ENCODE results near the gene SSUH2.
A peak's percentile ranks its signal among the peaks of the same experiment; 100 is the strongest.

The SSUH2 gene

DNA sequence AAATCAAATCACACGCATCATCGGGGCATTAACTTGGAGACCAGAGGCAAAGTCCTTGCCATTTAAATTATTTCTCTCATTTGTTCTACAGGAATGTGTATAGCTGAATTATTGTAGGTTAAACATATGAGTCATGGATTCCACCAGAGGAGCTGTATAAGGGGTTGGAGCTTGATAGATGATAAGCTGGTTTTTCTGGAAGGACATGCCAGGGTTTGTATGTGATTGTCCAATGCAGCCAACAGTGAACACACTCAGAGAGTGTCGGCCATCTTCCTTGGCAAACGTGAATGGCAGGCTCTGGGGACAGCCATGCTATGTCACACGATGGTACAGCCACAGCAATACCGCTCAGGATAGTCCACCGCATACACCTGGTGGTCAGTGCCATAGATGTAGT lies 25.1 kb downstream of the SSUH2 start:
- intact Hi-C loops (cut with DNase I): no loop called here
- no peak for DNase-seq

DNA sequence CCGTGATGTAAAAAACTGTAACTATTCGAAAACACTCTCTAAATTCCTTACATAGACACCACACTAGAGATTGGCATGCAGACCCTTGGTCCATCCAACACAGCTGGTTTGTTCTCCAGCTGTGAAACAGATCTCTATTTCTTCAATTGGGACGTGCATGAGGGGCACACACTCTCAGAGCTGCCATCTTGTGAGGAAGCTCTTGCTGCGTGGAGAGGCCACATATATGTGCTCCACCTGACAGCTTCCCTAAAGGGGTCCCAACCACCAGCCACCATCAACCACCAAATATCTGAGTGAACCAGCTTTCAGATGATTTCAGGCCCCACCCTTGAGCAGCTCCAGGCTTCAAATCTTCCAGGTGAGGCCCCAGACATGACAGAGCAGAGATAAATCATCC lies 25.6 kb downstream of the SSUH2 start:
- DNase-seq: no peak
- intact Hi-C loops (cut with DNase I): no loop called here

DNA sequence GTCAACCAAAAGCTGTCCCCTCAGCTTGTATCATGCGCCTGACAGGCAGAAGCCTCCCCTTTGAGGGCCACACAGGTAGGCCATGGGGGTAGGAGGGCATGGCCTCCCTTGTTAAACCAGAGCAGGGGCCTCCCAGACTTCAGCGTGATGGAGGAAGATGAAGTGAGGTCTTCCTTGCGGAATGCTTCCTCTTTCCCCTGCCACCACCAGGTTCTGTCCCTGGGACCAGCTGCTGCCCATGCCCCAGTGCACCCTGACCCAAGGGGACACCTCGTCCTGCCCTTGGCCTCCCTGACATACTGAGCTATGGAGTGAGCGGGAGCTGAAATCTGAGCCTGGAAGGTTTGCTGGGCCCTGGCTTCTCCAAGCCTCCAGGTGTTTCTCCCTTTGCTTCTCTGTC lies 26.7 kb downstream of the SSUH2 start:
- intact Hi-C loops (cut with DNase I): no loop called here
- no peak for DNase-seq

DNA sequence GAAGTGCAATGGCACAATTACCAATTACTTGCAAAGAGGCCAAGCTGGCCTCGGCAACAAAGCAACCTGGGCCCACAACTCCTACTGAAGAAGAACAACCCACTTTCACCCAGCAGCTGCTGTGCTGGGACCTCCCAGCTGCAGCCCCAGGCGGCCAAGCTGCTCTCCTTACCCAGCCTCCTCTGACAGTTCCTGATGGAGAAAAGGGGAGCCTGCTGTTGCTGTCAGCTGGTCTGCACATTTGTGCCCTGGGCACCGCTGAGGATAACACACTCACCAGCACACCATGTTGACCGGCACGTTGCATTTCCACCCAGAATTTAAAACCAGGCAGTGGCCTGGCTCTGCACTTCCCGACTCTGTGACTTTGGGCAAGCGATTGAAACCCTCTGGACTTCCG lies 33.6 kb downstream of the SSUH2 start:
- intact Hi-C loops (cut with DNase I): no loop called here
- DNase-seq: no peak

DNA sequence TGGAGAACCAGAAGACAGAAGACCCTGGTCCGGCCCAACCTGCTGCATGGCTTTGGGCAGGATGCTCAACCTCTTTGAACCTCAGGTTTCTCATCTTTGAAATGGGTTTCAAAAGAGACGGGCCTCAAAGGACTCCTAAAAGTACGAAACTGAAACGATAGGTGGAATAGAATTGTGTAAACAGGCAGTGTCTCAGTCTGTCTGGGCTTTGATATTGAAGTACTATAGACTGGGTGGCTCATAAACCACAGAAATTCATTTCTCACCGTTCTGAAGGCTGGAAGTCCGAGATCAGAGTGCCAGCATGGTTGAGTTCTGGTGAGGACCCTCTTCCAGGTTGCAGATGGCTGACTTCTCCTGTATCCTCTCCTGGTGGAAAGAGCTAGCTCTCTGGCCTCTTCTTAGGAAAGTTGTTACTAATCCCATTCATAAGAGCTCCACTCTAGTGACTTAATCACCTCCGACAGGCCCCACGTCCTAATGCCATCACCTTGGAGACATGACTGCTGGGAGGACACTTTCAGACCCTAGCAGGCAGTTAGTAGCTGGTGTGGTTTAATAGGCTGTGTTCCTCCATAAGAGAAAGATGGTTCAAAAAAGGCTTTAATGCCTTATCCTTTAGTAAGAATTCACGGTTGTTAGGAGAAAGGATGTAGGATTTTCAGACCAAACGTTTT lies 35.7 kb downstream of the SSUH2 start:
- intact Hi-C loops (cut with DNase I): no loop called here
- DNase-seq: no peak

DNA sequence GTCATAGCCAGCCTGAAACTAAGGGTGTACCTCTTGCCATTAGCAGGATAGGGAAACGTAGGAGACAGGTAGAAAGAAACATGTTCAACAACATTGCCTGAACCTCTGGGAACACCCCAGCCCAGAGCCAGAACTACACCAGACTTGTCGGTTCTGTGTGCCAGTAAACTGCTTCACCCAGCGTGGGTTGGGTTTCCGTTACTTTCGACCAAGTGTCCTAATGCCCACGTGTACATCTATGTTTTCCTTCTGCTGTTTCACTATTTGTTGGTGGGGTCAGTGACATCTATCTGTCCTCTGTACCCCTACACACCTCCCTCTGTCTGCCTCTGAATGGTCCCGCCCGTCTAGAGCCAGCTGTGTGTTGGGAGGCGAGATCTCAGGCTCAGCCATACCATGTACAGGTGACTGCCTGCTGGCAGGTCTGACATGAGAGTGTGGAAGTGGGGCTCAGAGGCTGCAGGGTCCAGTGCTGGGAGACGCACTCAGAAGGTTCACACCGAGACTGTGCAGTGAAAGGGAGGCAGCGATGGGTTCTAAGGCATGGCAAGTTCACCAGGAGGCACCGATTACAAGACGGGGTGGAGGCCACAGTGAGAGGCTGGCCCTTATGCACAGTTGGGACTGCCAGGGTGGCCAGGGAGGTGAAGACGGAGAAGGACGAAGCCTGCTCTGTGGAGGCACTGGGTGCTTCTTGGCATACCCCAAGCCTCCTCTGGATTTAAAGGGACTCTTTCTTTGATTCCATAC lies 36.4 kb downstream of the SSUH2 start:
- intact Hi-C loops (cut with DNase I): no loop called here
- DNase-seq: no peak

DNA sequence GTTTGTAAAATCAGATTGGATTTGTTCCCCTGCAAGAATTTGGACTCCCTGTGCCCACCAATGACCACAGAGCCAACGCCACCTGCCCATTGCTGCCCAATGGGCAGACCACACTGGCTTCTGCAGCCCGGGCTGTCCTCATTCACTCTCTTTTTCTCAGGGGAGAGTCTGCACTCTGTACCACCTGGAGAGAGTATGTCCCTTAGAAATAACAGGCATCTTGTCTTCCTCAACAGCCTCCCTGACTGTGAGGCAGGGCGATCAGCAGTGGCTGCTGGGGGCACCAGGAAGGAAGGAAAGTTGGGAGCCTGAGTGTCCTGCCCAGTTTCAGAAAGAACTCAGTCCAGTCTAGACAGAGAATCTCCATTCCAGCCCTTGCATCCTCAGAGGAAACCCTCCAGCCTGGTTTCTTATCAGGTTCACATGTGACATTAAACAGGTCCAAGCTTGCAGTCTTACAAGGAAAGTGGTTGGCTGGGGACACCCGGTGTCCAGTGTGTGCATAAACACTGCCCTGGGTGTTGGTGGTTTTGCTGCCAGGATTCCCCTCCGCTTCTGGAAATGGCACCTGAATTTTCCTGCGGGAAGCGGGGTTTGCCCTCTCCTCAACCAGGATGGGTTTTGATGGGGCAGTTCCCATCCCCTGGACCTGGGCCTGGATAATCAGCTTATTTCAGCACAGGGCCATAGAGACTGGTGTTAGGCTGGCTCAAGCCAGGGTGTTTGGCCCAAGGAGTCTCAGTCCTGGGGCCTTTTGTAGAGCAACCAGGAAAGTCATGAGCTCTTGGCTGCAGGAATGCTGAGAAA lies 37.2 kb downstream of the SSUH2 start:
- intact Hi-C loops (cut with DNase I): loop anchor here (1.0 kb wide), 1 partner anchor 165 kb away; no protein-coding TSS in a partner anchor
- DNase-seq: peak in 5 of 10 donors; percentile 25 to 92 (median 42)

DNA sequence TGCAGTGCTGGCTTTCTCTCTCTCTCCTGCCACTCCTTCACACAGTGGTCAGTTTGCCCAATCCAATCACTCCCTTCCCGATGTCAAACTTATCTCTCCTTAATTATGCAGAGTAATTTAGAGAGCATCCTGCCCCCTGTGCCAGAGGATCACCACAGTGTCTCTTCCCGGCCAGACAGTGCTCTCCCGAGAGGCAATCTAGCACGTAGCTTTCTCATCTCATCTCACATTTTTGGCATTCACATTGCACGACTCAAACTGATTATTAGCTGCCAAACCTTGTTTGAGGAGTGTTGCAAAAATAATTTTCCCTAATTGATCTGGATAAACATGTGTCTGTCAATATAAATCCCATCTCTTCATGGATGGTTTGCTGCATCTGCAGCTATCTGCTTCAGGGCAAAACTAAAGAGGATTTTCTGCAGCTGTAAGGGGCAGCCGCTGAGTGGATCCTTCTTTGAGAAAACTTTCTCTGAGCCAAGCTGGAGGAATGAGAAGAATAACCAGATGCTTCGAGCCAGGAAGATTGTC lies 37.8 kb downstream of the SSUH2 start:
- intact Hi-C loops (cut with DNase I): loop anchor here (1.0 kb wide), 1 partner anchor 164 kb away; no protein-coding TSS in a partner anchor
- DNase-seq: no peak

DNA sequence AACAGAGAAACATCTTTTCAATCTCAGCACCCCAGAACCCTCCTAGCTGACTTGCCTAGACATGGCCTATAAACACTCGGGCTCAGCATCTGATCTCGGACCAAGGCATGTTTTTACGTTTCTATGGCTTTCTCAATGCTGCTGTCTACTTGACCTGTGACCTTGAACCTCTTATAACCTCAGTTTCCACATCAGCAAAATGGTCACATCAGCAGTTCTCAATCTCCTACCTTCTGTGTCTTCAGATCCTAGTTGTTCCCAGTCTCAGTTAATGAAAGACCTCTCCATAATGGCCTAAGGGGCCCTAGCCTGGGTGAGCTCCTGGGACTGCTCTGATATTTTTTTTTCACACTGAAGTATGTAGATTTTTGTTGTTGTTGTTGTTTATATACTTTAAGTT lies 39.6 kb downstream of the SSUH2 start:
- no peak for DNase-seq
- intact Hi-C loops (cut with DNase I): no loop called here

DNA sequence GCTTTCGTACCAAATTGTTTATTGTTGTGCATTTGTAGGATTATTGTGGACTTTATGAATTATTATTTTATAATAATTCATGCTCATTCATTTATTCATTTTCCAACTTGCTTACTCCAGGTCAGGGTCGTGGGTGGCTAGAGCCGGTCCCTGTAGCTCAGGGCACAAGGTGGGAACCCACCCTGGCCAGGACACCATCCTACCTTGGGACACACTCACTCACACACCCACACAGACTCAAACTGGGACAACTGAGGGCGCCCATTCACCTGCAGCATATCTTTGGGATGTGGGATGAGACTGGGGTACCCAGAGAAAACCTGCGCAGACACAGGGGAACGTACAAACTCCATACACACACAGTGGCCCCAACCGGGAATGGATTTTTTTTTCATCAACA lies 40.6 kb downstream of the SSUH2 start:
- peak in 1 of 10 donors; percentile 51 for DNase-seq
- intact Hi-C loops (cut with DNase I): no loop called here

DNA sequence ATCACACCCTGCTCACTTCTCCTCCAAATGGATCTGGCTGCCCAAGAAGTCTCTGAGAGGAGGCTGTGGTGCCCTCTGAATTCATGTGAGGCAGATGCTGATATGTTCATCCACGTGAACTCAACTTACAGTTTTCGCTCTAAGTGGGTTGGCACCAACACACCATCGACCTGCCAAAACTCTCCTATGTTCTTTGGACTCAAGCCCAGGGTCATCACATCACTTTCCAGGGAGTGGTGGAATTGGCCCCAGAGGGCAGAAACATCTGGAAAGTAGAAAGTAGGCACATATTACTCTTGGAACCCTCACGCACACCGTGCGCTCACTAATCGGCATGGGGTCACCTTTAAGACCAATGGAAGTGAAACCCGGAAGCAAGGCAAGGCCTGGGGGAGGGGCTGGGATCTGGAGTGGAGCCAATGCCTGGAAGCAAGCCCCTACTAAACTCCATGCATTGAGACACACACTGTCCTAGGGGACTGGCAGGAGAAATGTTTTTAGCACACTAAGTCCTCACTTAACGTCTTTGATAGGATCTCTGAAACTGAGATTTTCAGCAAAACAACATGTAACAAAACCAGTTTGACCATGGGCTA lies 41.4 kb downstream of the SSUH2 start:
- peak in 1 of 10 donors; percentile 24 for DNase-seq
- intact Hi-C loops (cut with DNase I): no loop called here

DNA sequence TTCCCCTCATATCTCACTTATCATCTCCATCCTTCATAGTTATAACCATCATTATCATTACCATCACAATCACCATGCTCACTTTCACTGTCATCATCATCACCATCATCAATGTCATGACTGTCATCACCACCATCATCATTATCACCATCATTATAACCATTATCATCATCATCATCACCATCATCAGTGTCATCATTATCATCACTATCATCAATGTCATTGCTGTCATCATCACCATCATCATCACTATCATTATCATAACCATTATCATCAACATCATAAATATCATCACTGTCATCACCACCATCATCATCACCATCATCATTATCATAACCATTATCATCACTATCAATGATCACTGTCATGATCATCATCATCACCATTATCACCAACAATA lies 44.1 kb downstream of the SSUH2 start:
- no peak for DNase-seq

DNA sequence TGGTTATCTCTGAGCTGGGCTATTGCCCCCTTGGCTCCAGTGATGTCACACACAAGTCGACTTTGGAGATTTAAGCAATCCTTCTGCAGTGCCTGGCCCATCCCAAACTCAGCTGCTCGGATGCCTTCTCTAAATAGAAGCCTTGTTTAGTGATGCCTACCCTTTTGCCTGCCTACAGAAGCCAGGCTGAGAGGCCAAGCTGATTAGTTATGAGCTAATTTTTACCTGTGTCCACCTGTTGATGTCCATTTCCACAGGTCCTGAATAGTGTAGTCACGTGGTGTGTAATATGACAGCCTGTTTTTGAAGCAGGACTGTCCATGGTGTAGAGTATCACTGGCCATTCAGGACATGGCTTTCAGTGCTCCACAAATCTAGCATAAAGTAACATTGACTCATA lies 45.5 kb downstream of the SSUH2 start:
- peak in 1 of 10 donors; percentile 7 for DNase-seq
- intact Hi-C loops (cut with DNase I): no loop called here

More for the DNA sequence above, 44.1 kb downstream of the SSUH2 start:
- intact Hi-C loops (cut with DNase I): no loop called here

DNA sequence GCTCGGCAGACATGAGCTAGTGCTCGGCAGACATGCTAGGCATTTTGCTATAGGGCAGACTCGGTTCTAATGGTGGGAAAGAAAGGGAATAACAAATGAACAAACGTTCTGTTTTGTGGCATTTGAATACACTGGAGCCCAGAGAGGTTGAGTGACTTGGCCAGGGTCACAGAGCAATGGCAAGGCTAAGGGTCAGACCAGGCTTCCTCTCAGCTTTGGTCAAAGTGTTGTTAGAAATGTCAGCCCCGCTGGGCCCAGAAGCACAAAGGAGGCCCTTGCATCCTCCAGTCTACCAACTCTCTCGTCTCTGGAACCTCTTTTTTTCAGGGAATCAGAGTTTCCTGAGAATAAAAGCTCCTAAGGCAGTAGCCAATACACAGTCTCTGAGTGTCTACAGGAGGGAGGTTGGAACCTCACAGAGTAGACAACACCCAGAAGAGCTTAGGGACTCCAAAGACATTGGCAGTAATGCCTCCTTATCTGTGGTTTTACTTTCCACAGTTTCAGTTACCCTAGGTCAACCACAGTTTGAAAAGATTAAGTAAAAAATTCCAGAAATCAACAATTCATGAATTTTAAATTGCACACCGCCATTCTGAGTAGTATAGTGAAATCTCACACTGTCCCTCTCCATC lies 47.3 kb downstream of the SSUH2 start:
- peak in 1 of 10 donors; percentile 31 for DNase-seq
- intact Hi-C loops (cut with DNase I): no loop called here

DNA sequence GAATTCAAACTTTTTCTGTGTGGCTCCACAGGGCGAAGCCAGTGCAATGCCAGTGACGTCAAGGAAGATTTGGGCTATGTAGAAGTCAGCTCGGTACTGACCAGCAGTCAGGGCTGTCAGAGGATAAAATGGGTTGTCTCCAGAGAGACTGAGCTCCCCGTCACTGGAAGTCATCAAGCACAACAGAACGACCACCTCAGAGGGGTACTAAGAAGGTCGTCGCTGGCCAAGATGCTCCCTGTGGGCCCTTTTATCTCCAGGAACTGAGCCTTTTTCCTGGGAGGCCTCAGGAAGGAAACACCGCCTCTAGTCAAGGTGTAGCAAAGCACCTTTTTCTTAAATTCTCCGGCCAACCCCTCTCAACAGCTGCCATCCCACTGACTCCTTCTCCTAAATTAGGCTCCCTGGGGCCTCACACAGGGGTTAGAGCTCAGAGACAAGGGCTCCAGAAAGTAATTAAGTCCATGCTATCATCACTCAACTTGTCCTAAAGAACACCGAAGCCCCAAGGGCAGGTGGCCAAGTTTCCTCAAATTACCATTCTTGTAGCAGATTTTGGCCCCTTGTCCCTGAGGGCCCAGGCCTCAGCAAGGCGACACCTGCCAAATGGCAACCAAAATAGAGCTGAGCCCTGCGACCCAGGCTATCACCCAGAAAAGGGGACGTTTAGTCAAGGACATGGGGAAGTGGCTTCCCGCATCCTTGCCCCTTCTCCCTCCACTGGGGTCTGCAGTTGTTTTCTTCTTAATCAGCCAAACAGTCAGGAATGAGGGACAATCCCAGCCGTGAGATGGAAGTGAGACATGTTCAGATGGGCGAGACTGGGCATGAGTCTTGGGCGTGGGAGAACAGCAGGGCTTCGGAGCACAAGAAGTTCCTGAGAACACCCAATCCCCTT lies 48.0 kb downstream of the SSUH2 start:
- intact Hi-C loops (cut with DNase I): no loop called here
- peak in 1 of 10 donors; percentile 59 for DNase-seq

DNA sequence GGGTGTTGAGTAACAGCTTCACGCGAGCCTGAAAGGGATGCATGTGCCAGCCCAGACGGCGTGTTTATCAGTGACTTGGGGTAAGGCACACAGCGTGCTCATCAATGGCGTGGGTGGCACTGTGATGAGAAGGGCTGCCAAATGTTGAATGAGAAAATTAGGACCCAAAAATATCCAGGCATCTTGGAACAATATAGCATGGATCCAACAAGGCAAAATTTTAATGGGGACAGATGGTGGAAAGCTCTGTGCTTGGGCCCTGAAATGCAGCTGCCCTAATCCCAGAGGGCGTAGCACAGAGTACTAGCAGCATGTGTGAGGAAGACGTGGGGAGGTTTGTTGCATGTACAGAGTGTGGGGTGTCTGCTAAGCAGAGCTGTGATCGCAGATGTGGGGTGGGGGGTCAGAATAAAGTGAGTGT lies 48.9 kb downstream of the SSUH2 start:
- DNase-seq: peak in 9 of 10 donors; percentile 25 to 94 (median 73)
- intact Hi-C loops (cut with DNase I): no loop called here

DNA sequence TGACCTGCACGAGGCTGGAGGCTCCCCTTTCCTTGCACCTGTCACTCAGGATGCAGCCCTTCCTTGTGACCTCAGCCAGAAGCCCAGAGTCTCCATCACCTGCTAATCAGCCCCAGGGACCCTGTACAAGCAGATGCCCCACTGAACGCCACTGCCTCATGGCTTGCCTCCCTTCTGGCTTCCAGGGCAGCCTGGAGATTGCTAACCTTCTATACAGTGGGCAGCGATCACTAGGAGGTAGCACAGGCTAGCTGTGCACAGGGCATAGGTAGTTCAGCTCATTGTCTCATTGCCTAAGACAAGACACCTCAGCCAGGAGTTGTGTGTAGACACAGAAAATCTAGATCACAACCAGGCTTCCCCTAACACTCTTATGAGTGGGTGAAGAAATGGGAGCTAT lies 49.3 kb downstream of the SSUH2 start:
- intact Hi-C loops (cut with DNase I): no loop called here
- no peak for DNase-seq

DNA sequence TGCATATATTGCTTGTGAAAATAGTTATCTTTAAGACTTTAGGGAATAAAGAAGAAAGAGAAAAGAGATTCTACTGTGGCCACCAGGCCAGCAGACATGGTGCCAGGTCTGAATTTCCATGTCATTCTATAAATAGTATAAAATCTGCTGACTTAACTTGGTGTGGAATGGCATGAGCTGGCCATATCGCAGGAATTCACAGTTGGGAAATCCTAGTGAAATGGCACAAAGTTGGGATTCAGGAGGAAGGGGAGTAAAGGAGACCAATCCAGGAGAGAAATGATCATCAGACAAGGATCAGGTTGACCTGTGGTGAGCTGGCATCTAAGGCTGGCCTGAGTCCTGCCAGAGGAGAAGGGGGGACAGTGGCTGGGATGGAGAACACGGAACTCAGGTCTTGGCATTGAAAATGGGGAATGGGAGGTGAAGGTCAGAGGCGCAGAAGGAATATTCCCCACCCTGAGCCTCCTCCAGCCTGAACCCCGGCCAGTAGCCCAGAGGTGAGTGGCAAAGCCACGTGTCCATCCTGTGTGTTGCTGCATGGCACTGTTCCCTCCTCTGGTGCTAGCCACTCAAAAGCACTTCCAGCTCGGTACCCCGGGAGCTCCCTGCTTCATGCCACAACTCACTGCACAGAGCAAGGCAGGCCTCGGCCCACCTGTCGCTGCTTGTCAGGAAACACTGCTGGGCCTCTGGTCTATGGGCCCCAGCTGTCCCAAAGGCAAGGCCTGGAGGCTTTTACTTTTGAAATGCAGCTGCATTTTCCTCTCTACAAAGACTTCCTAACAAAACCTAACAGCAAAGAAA lies 51.4 kb downstream of the SSUH2 start:
- peak in 1 of 10 donors; percentile 25 for DNase-seq

More for the DNA sequence above, 51.4 kb downstream of the SSUH2 start:
- intact Hi-C loops (cut with DNase I): no loop called here

All from posterior cingulate gyrus (tissue), 11 donors.